GM12873 (cell line): Measurements from ENCODE around the gene WDR90.
A peak's percentile ranks its signal among the peaks of the same experiment; 100 is the strongest.

Experiments
- TF ChIP-seq, protein P1 (sequence below): IDR thresholded peaks from 2 replicates; pipeline ENCODE4 v1.5.1; 2012; ENCODE audit warnings: low read depth, mild to moderate bottlenecking, moderate library complexity, low read length, control low read depth; ENCODE audit not compliant: insufficient read depth; ENCODE audit errors: missing control alignments

Gene WDR90

DNA sequence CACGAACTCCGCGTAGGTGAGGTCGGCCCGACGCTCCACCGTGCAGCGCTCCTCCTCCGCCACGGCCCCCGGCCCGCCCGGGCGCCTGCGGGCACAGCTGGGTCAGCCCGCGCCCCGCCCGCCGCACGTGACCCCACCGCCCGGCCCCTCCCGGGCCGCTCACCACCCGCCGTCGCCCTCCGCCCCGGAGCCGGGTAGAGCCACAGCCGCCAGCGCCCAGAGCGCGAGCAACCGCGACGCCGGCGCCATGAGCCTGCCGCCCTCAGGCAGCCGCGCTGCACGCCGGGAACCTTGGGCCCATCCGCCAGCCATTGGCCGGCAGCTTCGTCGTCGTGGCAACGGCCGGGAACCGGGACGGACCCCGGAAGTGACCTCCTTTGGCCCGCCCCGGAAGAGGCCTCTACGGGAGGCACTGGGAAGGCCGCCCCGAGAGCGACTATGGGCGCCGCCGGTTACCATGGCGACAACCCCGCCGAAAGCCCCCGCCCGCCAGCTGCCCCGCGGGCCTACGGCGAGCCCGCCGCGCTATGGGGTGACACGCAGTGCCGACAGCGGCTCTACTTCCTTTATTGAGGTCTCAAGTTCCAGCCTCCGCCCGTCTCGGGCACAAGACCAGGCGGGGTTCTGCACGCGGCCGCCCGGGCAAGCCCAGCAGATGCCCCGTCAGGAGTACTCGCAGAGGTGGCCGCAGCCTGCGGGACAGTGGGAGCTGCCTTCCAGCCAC lies 35.1 kb downstream of the WDR90 start, which contains the start of gene JMJD8:
TSS of gene JMJD8 (minus strand) at position 264 of the 724 bp plus-strand sequence. CDS start at position 249, 15 bp downstream.
- TF ChIP-seq, protein P1, sequence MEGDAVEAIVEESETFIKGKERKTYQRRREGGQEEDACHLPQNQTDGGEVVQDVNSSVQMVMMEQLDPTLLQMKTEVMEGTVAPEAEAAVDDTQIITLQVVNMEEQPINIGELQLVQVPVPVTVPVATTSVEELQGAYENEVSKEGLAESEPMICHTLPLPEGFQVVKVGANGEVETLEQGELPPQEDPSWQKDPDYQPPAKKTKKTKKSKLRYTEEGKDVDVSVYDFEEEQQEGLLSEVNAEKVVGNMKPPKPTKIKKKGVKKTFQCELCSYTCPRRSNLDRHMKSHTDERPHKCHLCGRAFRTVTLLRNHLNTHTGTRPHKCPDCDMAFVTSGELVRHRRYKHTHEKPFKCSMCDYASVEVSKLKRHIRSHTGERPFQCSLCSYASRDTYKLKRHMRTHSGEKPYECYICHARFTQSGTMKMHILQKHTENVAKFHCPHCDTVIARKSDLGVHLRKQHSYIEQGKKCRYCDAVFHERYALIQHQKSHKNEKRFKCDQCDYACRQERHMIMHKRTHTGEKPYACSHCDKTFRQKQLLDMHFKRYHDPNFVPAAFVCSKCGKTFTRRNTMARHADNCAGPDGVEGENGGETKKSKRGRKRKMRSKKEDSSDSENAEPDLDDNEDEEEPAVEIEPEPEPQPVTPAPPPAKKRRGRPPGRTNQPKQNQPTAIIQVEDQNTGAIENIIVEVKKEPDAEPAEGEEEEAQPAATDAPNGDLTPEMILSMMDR: no peak

DNA sequence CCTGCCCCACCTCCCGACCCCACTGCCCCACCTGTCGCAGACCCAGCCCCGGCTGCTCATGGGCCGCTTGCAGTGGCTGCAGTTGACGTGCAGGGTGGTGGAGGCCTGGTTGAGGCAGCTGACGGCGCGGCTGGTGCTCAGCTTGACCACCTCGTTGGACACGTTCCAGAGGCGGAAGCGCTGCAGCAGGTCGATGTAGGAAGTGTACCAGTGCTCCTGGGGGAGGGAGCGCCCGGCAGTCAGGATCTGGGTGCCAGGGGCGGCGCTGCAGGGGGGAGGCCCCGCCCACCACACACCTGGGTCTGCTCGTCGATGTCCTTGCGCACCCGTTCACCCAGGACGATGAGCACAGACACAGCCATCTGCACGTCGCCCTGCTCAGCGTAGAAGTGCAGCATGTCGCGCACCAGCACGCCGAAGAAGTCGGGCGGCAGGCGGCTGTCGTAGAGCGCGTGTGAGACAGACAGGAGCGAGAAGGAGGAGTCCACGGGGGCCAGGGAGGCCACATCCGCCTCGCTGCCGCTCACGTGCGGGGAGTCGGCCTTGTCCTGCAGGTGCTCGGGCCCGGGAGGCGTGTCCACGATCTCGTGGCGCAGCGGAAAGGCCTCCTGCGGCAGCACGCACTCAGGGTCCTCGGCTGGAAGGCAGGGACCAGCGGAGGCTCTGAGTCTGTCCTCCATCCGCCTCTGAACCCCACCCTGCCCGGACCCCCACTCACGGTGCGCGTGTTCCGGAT lies 36.0 kb downstream of the WDR90 start:
- TF ChIP-seq, protein P1: no peak

DNA sequence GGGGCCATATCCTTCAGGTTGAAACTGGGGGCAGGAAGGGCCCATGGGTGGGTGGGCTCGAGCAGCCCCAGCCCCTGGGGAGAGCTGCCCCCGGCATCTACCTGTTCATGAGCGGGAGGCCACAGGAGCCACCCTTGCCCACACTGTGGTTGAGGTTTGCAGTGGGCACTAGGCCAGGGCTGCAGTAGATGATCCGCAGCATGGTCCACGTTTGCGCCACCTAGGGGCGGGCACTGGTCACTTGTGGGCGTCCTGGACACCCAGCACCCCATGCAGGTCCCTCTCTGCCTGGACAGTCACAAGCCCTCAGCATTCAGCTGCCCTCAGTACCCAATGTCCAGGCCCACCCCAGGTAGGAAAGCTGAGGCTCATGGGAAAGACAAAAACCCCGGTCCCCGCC lies 36.8 kb downstream of the WDR90 start:
- TF ChIP-seq, protein P1: peak; percentile 44

DNA sequence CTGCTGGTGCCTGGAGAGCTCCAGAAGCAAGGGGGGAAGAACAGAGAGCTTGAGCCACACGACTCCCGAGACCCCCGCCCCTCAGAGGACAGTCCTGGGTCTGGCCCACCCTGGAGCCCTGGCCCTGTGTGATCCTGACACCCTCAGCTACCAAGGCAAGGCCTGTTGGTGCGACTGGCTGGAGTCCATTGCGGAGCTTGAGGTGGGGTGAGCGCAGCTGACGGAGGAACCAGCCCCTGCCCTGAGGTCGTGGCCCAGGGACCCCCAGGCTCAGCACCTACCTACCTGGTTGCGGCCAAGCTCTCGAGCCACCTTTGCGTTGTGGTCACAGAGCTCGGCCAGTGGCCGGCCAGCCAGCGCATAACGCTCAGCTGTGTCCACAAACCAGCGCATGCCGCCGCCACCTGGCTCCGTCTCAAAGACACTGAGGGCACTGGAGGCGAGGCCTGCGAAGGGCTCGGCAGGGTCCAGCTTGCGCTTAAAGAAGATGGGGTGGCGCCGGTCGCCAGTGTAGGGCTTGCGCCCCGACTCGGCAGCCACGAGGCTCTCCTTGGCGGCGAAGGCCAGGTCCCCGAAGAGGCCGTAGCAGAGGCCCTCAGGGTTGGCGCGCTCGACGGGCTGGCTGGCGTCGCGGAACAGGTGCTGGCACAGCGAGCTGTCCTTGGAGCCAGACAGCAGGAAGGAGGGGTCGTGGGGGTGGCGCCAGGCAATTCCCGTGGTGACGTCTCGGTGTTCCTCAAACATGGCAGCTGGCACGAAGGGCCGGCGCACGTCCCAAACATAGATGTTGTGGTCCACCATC lies 37.5 kb downstream of the WDR90 start:
- TF ChIP-seq, protein P1: no peak

DNA sequence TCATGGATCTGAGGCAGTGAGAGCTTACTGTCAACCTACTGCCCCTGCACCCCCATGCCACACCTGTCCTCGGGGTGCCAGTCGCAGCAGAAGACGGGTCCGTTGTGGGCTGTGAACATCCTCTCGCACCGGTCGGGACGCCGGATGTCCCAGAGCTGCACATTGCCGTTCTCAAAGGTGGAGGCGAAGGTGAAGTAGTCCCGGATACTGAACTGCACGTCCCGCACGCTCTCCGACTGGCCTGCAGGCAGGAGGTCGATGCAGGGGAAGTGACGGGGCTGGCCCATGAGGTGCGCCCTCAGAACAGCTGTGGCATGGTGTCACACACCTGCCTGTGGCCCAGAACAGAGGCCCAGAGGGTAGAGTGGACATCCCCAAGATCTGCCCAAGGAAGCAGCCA lies 38.3 kb downstream of the WDR90 start:
- TF ChIP-seq, protein P1: no peak

DNA sequence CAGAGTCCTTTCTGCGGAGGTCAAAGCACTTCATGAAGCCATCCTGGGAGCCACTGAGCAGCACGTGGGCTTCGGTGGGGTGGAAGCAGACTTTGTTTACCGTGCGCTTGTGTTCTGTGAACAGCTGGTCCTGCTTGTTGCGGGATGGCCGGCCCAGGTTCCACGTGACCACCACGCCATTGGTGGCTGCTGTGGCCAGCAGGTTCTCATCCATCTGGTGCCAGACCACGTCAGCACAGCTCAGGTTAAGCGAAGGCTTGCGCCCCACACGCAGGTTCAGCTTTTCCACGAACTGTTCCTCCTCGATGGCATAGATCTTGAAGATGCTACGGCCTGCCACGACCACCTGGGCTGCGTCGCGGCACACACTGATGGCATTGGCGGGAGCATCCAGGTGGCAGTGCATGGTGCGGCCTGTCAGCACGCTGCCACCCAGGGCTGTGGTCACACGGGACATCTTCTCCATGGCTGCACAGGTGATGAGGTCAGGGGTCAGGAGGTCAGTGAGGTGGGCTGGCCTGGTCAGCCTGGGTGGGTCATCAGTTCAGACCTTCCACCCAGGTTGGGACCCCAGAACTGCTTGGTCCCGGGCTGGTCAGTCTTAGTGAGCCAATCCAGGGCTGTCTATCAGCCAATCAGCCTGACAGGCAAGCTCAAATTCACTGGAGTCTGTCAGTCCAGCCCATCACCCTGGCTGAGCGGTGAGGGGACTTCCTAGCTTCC lies 40.2 kb downstream of the WDR90 start:
- TF ChIP-seq, protein P1: no peak
